ENCODE results near the gene ITPKB. TPM values are rescaled to one million over a fixed set of nuclear protein-coding genes. Genes with fewer than 3 reads are reported as not detected.

The ITPKB gene

Small RNA genes within 50 kb of the gene (small RNA-seq; reads per million reads assigned to genes)
- not detected for gene RPS27P5 (ENCODE audit: insufficient read depth)
